ENCODE measurements around the gene TNPO1.
"Not testable (repeated sequence)": the region's sequence is repeated elsewhere in the genome, so short reads cannot be mapped to it uniquely, and the experiment has no call there.

Gene TNPO1

GRCh38 chr5:72816284-72817075 lies at the start of gene TNPO1:
Gene TNPO1 (plus strand): TSS chr5:72816661. CDS start chr5:72816738, 77 bp downstream.
- peak within 1 kb of the TSS; percentile 99 for H3K9ac ChIP-seq (ENCODE audit: low read length)
- peaks cover 7% of the 10 kb centered on the region for H3K4me1 ChIP-seq (ENCODE audit: control insufficient read depth, insufficient read depth, low read length)
- peak within 1 kb of the TSS; percentile 40 for H3K4me3 ChIP-seq (ENCODE audit: low read length)
- H3K36me3 ChIP-seq (ENCODE audit: control insufficient read depth, insufficient read depth, low read length): no peaks in the 10 kb centered on the region
- H3K27me3 ChIP-seq (ENCODE audit: control insufficient read depth, insufficient read depth, low read length): no peaks in the 10 kb centered on the region
- H3K9me3 ChIP-seq (ENCODE audit: control insufficient read depth, low read length): no peaks in the 10 kb centered on the region

- Histone ChIP-seq H3K4me1 (ENCODE audit: control insufficient read depth, insufficient read depth, low read length) (peaks cover 5% of the 10 kb centered on the region), H3K4me3 (ENCODE audit: low read length) (no peak overlapping the region), H3K36me3 (ENCODE audit: control insufficient read depth, insufficient read depth, low read length) (no peaks in the 10 kb centered on the region), H3K9ac (ENCODE audit: low read length) (no peak overlapping the region), H3K27me3 (ENCODE audit: control insufficient read depth, insufficient read depth, low read length) (no peaks in the 10 kb centered on the region), H3K9me3 (ENCODE audit: control insufficient read depth, low read length) (no peaks in the 10 kb centered on the region)
Measured at GRCh38 chr5:72767289-72768010, 49.0 kb upstream of the TNPO1 start.

GRCh38 chr5:72770266-72770665 lies 46.2 kb upstream of the TNPO1 start:
- H3K36me3 ChIP-seq (ENCODE audit: control insufficient read depth, insufficient read depth, low read length): no peaks in the 10 kb centered on the region
- H3K9me3 ChIP-seq (ENCODE audit: control insufficient read depth, low read length): no peaks in the 10 kb centered on the region
- peaks cover 5% of the 10 kb centered on the region for H3K4me1 ChIP-seq (ENCODE audit: control insufficient read depth, insufficient read depth, low read length)

GRCh38 chr5:72776684-72777083 lies 39.8 kb upstream of the TNPO1 start:
- H3K27me3 ChIP-seq (ENCODE audit: control insufficient read depth, insufficient read depth, low read length): no peaks in the 10 kb centered on the region
- no peak overlapping the region for H3K9ac ChIP-seq (ENCODE audit: low read length)
- no peaks in the 10 kb centered on the region for H3K4me1 ChIP-seq (ENCODE audit: control insufficient read depth, insufficient read depth, low read length)
- H3K4me3 ChIP-seq (ENCODE audit: low read length): no peak overlapping the region
- H3K36me3 ChIP-seq (ENCODE audit: control insufficient read depth, insufficient read depth, low read length): no peaks in the 10 kb centered on the region
- no peaks in the 10 kb centered on the region for H3K9me3 ChIP-seq (ENCODE audit: control insufficient read depth, low read length)

More at GRCh38 chr5:72770266-72770665, 46.2 kb upstream of the TNPO1 start:
- Histone ChIP-seq H3K4me3 (ENCODE audit: low read length) (no peak overlapping the region), H3K27me3 (ENCODE audit: control insufficient read depth, insufficient read depth, low read length) (no peaks in the 10 kb centered on the region), H3K9ac (ENCODE audit: low read length) (no peak overlapping the region)

- Histone ChIP-seq H3K27me3 (ENCODE audit: control insufficient read depth, insufficient read depth, low read length) (no peaks in the 10 kb centered on the region), H3K36me3 (ENCODE audit: control insufficient read depth, insufficient read depth, low read length) (no peaks in the 10 kb centered on the region), H3K9me3 (ENCODE audit: control insufficient read depth, low read length) (no peaks in the 10 kb centered on the region), H3K4me3 (ENCODE audit: low read length) (no peak overlapping the region), H3K4me1 (ENCODE audit: control insufficient read depth, insufficient read depth, low read length) (no peaks in the 10 kb centered on the region), H3K9ac (ENCODE audit: low read length) (no peak overlapping the region)
Measured at GRCh38 chr5:72779520-72779919, 36.9 kb upstream of the TNPO1 start.

- no peak overlapping the region for H3K9ac ChIP-seq (ENCODE audit: low read length)
- H3K4me1 ChIP-seq (ENCODE audit: control insufficient read depth, insufficient read depth, low read length): peaks cover 5% of the 10 kb centered on the region
- no peak overlapping the region for H3K4me3 ChIP-seq (ENCODE audit: low read length)
- no peaks in the 10 kb centered on the region for H3K9me3 ChIP-seq (ENCODE audit: control insufficient read depth, low read length)
- H3K27me3 ChIP-seq (ENCODE audit: control insufficient read depth, insufficient read depth, low read length): no peaks in the 10 kb centered on the region
- no peaks in the 10 kb centered on the region for H3K36me3 ChIP-seq (ENCODE audit: control insufficient read depth, insufficient read depth, low read length)
Measured at GRCh38 chr5:72783354-72783753, 33.1 kb upstream of the TNPO1 start.

- Histone ChIP-seq H3K36me3 (ENCODE audit: control insufficient read depth, insufficient read depth, low read length) (no peaks in the 10 kb centered on the region), H3K9me3 (ENCODE audit: control insufficient read depth, low read length) (no peaks in the 10 kb centered on the region), H3K4me1 (ENCODE audit: control insufficient read depth, insufficient read depth, low read length) (peaks cover 8% of the 10 kb centered on the region), H3K9ac (ENCODE audit: low read length) (no peak overlapping the region), H3K4me3 (ENCODE audit: low read length) (no peak overlapping the region), H3K27me3 (ENCODE audit: control insufficient read depth, insufficient read depth, low read length) (no peaks in the 10 kb centered on the region)
Measured at GRCh38 chr5:72784129-72784528, 32.3 kb upstream of the TNPO1 start.

GRCh38 chr5:72785801-72786200 lies 30.7 kb upstream of the TNPO1 start:
- H3K27me3 ChIP-seq (ENCODE audit: control insufficient read depth, insufficient read depth, low read length): no peaks in the 10 kb centered on the region
- H3K36me3 ChIP-seq (ENCODE audit: control insufficient read depth, insufficient read depth, low read length): no peaks in the 10 kb centered on the region
- no peak overlapping the region for H3K4me3 ChIP-seq (ENCODE audit: low read length)
- H3K9ac ChIP-seq (ENCODE audit: low read length): no peak overlapping the region
- peaks cover 13% of the 10 kb centered on the region for H3K4me1 ChIP-seq (ENCODE audit: control insufficient read depth, insufficient read depth, low read length)
- H3K9me3 ChIP-seq (ENCODE audit: control insufficient read depth, low read length): no peaks in the 10 kb centered on the region

GRCh38 chr5:72786676-72787075 lies 29.8 kb upstream of the TNPO1 start:
- no peaks in the 10 kb centered on the region for H3K27me3 ChIP-seq (ENCODE audit: control insufficient read depth, insufficient read depth, low read length)
- H3K4me3 ChIP-seq (ENCODE audit: low read length): no peak overlapping the region
- H3K36me3 ChIP-seq (ENCODE audit: control insufficient read depth, insufficient read depth, low read length): no peaks in the 10 kb centered on the region
- no peaks in the 10 kb centered on the region for H3K9me3 ChIP-seq (ENCODE audit: control insufficient read depth, low read length)
- H3K4me1 ChIP-seq (ENCODE audit: control insufficient read depth, insufficient read depth, low read length): peaks cover 13% of the 10 kb centered on the region
- H3K9ac ChIP-seq (ENCODE audit: low read length): no peak overlapping the region

GRCh38 chr5:72788866-72789505 lies 27.5 kb upstream of the TNPO1 start:
- H3K36me3 ChIP-seq (ENCODE audit: control insufficient read depth, insufficient read depth, low read length): no peaks in the 10 kb centered on the region
- no peaks in the 10 kb centered on the region for H3K9me3 ChIP-seq (ENCODE audit: control insufficient read depth, low read length)
- H3K9ac ChIP-seq (ENCODE audit: low read length): no peak overlapping the region
- H3K4me3 ChIP-seq (ENCODE audit: low read length): no peak overlapping the region
- H3K27me3 ChIP-seq (ENCODE audit: control insufficient read depth, insufficient read depth, low read length): no peaks in the 10 kb centered on the region
- peaks cover 13% of the 10 kb centered on the region for H3K4me1 ChIP-seq (ENCODE audit: control insufficient read depth, insufficient read depth, low read length)

- no peaks in the 10 kb centered on the region for H3K9me3 ChIP-seq (ENCODE audit: control insufficient read depth, low read length)
- no peak overlapping the region for H3K4me3 ChIP-seq (ENCODE audit: low read length)
Measured at GRCh38 chr5:72790186-72790585, 26.3 kb upstream of the TNPO1 start.

GRCh38 chr5:72792662-72793061 lies 23.8 kb upstream of the TNPO1 start:
- H3K4me3 ChIP-seq (ENCODE audit: low read length): not testable (repeated sequence)

More at GRCh38 chr5:72790186-72790585, 26.3 kb upstream of the TNPO1 start:
- Histone ChIP-seq H3K9ac (ENCODE audit: low read length) (no peak overlapping the region), H3K36me3 (ENCODE audit: control insufficient read depth, insufficient read depth, low read length) (no peaks in the 10 kb centered on the region), H3K27me3 (ENCODE audit: control insufficient read depth, insufficient read depth, low read length) (no peaks in the 10 kb centered on the region), H3K4me1 (ENCODE audit: control insufficient read depth, insufficient read depth, low read length) (peaks cover 13% of the 10 kb centered on the region)

More at GRCh38 chr5:72792662-72793061, 23.8 kb upstream of the TNPO1 start:
- H3K9me3 ChIP-seq (ENCODE audit: control insufficient read depth, low read length); H3K9ac ChIP-seq (ENCODE audit: low read length); H3K36me3 ChIP-seq (ENCODE audit: control insufficient read depth, insufficient read depth, low read length); H3K27me3 ChIP-seq (ENCODE audit: control insufficient read depth, insufficient read depth, low read length): not testable (repeated sequence)
- H3K4me1 ChIP-seq (ENCODE audit: control insufficient read depth, insufficient read depth, low read length): peaks cover 13% of the 10 kb centered on the region

Data from mucosa of stomach (tissue), 1 donor.